Measurements from ENCODE around the gene BPHL. TPM values are rescaled to one million over a fixed set of nuclear protein-coding genes. Genes with fewer than 3 reads are reported as not detected.

The BPHL gene
- total and polyA plus RNA-seq, 2 of the 4 experiments (the other 2 are of a cell fraction) = 14.7 to 16.3 TPM

- Histone ChIP-seq H3K27me3 (ENCODE audit: control insufficient read depth, insufficient read depth, low read length) (peaks cover 40% of the 10 kb centered on the region), H3K27ac (ENCODE audit: insufficient read depth, low read length) (no peak overlapping the region), H3K4me1 (ENCODE audit: control insufficient read depth, insufficient read depth, low read length) (no peaks in the 10 kb centered on the region), H2AK5ac (ENCODE audit: low read depth, low read length) (no peak overlapping the region), H2AK9ac (replicated peaks; ENCODE audit: low read depth, low read length, poor library complexity) (no peak overlapping the region), H4K5ac (ENCODE audit: low read depth, low read length) (no peak overlapping the region), H3K4ac (ENCODE audit: low read depth, low read length) (no peak overlapping the region), H2AFZ (replicated peaks; ENCODE audit: low read length, poor library complexity) (no peak overlapping the region), H2BK20ac (ENCODE audit: low read depth, low read length) (no peak overlapping the region), H4K8ac (ENCODE audit: low read depth in 2 of 2, low read length in 2 of 2) (no peak overlapping the region), H4K91ac (ENCODE audit: insufficient read depth, low read depth, low read length) (no peak overlapping the region), H3K36me3 (ENCODE audit: control insufficient read depth, insufficient read depth, low read length) (no peaks in the 10 kb centered on the region), H3K14ac (replicated peaks; ENCODE audit: low read depth, low read length) (no peak overlapping the region), H3K4me3 (ENCODE audit: insufficient read depth, low read depth, low read length) (no peak overlapping the region), H4K20me1 (ENCODE audit: insufficient read depth, low read length) (no peaks in the 10 kb centered on the region), H3K4me2 (ENCODE audit: low read depth, low read length) (no peak overlapping the region), H2BK15ac (ENCODE audit: low read depth, low read length) (no peak overlapping the region), H2BK5ac (ENCODE audit: low read depth, low read length, poor library complexity, severe bottlenecking) (no peak overlapping the region), H3K56ac (ENCODE audit: extremely low read depth, insufficient read depth, low read length) (no peak overlapping the region), H3K9me3 (ENCODE audit: control insufficient read depth, insufficient read depth, low read length) (peaks cover 5% of the 10 kb centered on the region), H3K23ac (ENCODE audit: low read depth, low read length) (no peak overlapping the region), H2BK120ac (ENCODE audit: low read depth, low read length) (no peak overlapping the region), H3K9me1 (ENCODE audit: insufficient read depth, low read length) (no peaks in the 10 kb centered on the region), H3K18ac (ENCODE audit: low read depth, low read length) (no peak overlapping the region), H3K9ac (ENCODE audit: low read depth, low read length) (no peak overlapping the region), H3K79me1 (ENCODE audit: low read depth in 1 of 2, low read length in 2 of 2) (no peaks in the 10 kb centered on the region)
- ATAC-seq (ENCODE audit: low read depth) (no peak), DNase-seq (no peak)
- TF ChIP-seq ELK1 (IDR thresholded peaks at IDR 0.05; ENCODE audit: borderline replicate concordance, low read depth, low read length) (no peak), CHD1 (IDR thresholded peaks at IDR 0.05; ENCODE audit: low read depth, low read length) (no peak), SMC3 (IDR thresholded peaks at IDR 0.05; ENCODE audit: low read depth, low read length) (no peak), RCOR1 (IDR thresholded peaks at IDR 0.05; ENCODE audit: insufficient replicate concordance, low read length) (no peak), FOS (IDR thresholded peaks at IDR 0.05; ENCODE audit: low read depth, low read length) (no peak), BHLHE40 (IDR thresholded peaks at IDR 0.05; ENCODE audit: low read depth, low read length) (no peak), MXI1 (IDR thresholded peaks at IDR 0.05; ENCODE audit: borderline replicate concordance, low read depth, low read length) (no peak), USF2 (IDR thresholded peaks at IDR 0.05; ENCODE audit: low read depth, low read length) (no peak), CEBPB (IDR thresholded peaks at IDR 0.05; ENCODE audit: low read depth, low read length) (no peak), POLR2A (IDR thresholded peaks at IDR 0.05; ENCODE audit: low read depth, low read length) (no peak), MAZ (IDR thresholded peaks at IDR 0.05; ENCODE audit: borderline replicate concordance, low read depth, low read length) (no peak), CTCF (conservative IDR thresholded peaks at IDR 0.05; ENCODE audit: low read depth, low read length) (no peak), RFX5 (IDR thresholded peaks at IDR 0.05; ENCODE audit: low read depth, low read length) (no peak), NFE2L2 (IDR thresholded peaks at IDR 0.05; ENCODE audit: low read depth, low read length) (no peak)
- BruUV-seq (replicated peaks) = no TSS peak
- CTCF ChIA-PET = no interaction called here
- 92% methylated on average over 2 of the region's 3 CpGs; no CpG with 5 or more reads in 1 of the 2 experiments for WGBS, 2 experiments (ENCODE audit: extremely low coverage in 2 of 2, insufficient read length in 1 of 2)
- in situ Hi-C loops (cut with MboI; ENCODE audit: low sequenced_read_pairs) (no loop called here), dilution Hi-C loops (cut with HindIII; ENCODE audit: low sequenced_read_pairs, unreplicated experiment) (no loop called here), intact Hi-C loops (cut with micrococcal nuclease) (no loop called here)
- POLR2A ChIA-PET (ENCODE audit: unreplicated experiment) = no interaction called here
These were observed 68.5 kb downstream of the BPHL start for GRCh38 chr6:3186974-3187382.

Measured in IMR-90 (cell line).